WI38 (cell line): ENCODE measurements around the gene NFIL3.

Experiments used
- H3K4me3 ChIP-seq: 2 replicates; pipeline ENCODE4 v1.5.1; 2011; ENCODE audit warnings: low read depth, mild to moderate bottlenecking, control low read depth, low read length
- CTCF ChIP-seq: IDR thresholded peaks from 2 replicates; pipeline ENCODE4 v1.5.1; 2012; ENCODE audit warnings: low read depth, mild to moderate bottlenecking, control low read depth, low read length

Gene NFIL3

GRCh38 chr9:91403665-91404543, 19.7 kb downstream of the NFIL3 start:
- no peak for TF ChIP-seq CTCF
- no peak overlapping the region for H3K4me3 ChIP-seq

GRCh38 chr9:91398926-91399325, 24.7 kb downstream of the NFIL3 start:
- TF ChIP-seq CTCF: no peak
- no peak overlapping the region for H3K4me3 ChIP-seq

GRCh38 chr9:91395553-91396471, 27.8 kb downstream of the NFIL3 start:
- no peak overlapping the region for H3K4me3 ChIP-seq
- TF ChIP-seq CTCF: no peak

GRCh38 chr9:91395106-91395552, 28.5 kb downstream of the NFIL3 start:
- TF ChIP-seq CTCF: no peak
- no peak overlapping the region for H3K4me3 ChIP-seq

GRCh38 chr9:91393826-91394225, 29.8 kb downstream of the NFIL3 start:
- H3K4me3 ChIP-seq: no peak overlapping the region
- no peak for TF ChIP-seq CTCF

- TF ChIP-seq CTCF: no peak
- H3K4me3 ChIP-seq: no peak overlapping the region
These were observed 31.2 kb downstream of the NFIL3 start for GRCh38 chr9:91392435-91392834.
